HUES6 (cell line): Measurements from ENCODE around the gene DIPK2B.

Experiments used
- H3K27ac ChIP-seq: 2 replicates; pipeline ENCODE4 v1.7.0; 2013; ENCODE audit warnings: low read depth, mild to moderate bottlenecking, low read length, inconsistent platforms
- H3K27me3 ChIP-seq: 2 replicates; pipeline ENCODE4 v1.6.1; 2013; ENCODE audit warnings: low read length; ENCODE audit not compliant: control insufficient read depth, insufficient read depth
- H3K36me3 ChIP-seq: 2 replicates; pipeline ENCODE4 v1.6.1; 2013; ENCODE audit warnings: low read length; ENCODE audit not compliant: control insufficient read depth, insufficient read depth
- H3K4me1 ChIP-seq: 2 replicates; pipeline ENCODE4 v1.6.1; 2013; ENCODE audit warnings: low read length; ENCODE audit not compliant: control insufficient read depth, insufficient read depth
- H3K4me3 ChIP-seq: 2 replicates; pipeline ENCODE4 v1.5.1; 2013; ENCODE audit warnings: low read depth, low read length
- H3K9ac ChIP-seq: one replicate; pipeline ENCODE4 v1.6.1; 2013; ENCODE audit warnings: mild to moderate bottlenecking, low read length
- H3K9me3 ChIP-seq: 2 replicates; pipeline ENCODE4 v1.6.1; 2013; ENCODE audit warnings: low read depth, low read length; ENCODE audit not compliant: control insufficient read depth, insufficient read depth

The DIPK2B gene

GRCh38 chrX:45164995-45165394, 35.7 kb downstream of the DIPK2B start:
- no peaks in the 10 kb centered on the region for H3K4me1 ChIP-seq
- H3K27me3 ChIP-seq: no peaks in the 10 kb centered on the region
- H3K9ac ChIP-seq: no peak overlapping the region
- no peak overlapping the region for H3K27ac ChIP-seq
- H3K9me3 ChIP-seq: peaks cover 13% of the 10 kb centered on the region
- H3K36me3 ChIP-seq: no peaks in the 10 kb centered on the region
- H3K4me3 ChIP-seq: no peak overlapping the region

DNA sequence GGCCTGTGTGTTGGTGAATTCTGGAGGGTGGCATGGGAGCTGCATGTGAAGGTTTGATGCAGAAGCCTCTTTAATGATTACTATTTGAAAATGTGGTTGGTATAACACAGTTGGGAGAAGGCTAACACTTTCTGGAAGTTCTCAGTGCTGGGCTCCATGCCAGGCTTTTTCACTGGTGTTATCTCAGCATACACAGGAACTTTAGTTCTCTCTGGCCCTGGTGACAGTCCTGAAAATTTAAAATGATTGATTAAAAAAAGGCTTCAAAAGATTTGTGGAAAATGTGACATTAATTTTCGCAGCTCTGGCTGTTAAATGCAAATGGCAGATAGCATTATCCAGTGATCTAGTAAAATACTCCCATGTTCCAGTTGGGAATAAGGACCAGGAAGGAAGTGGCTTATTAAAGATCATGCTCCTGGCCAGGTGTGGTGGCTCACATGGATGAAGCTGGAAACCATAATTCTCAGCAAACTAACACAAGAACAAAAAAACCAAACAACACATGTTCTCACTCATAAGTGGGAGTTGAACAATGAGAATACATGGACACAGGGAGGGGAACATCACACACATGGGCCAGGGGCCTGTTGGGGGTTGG, 36.6 kb downstream of the DIPK2B start:
- no peaks in the 10 kb centered on the region for H3K4me1 ChIP-seq
- H3K9ac ChIP-seq: no peak overlapping the region
- H3K4me3 ChIP-seq: no peak overlapping the region
- no peaks in the 10 kb centered on the region for H3K27me3 ChIP-seq
- H3K9me3 ChIP-seq: peaks cover 17% of the 10 kb centered on the region
- no peaks in the 10 kb centered on the region for H3K36me3 ChIP-seq
- no peak overlapping the region for H3K27ac ChIP-seq

- Histone ChIP-seq H3K4me1 (no peaks in the 10 kb centered on the region; the same call in 1 of the 2 replicates), H3K27ac (no peak overlapping the region), H3K9ac (no peak overlapping the region), H3K27me3 (0 out of 2 replicates have a peak, but pooled peaks cover 3% of the 10 kb centered on the region), H3K36me3 (no peaks in the 10 kb centered on the region), H3K4me3 (no peak overlapping the region), H3K9me3 (peaks cover 15% of the 10 kb centered on the region)
These were observed 43.0 kb downstream of the DIPK2B start for GRCh38 chrX:45157647-45158046.

DNA sequence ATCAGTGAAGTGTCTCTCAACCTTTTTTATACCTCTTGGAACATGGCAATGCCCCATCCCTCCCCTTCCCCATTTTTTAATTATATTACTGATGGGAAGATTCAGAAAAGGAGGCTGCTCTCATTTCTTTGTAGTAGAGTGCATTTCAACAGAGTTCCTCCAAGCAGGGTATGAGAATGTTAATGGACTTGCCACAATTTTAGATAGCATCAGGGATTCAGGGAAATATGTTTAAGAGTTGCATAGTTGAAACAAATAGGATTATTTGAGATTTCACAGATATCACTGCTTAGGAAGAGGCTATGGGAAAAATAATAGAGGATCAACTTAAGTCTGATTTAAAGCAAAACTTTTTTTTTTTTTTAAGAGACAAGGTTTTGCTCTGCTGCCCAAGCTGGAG, 46.2 kb downstream of the DIPK2B start:
- Histone ChIP-seq H3K9me3 (peaks cover 7% of the 10 kb centered on the region; the same call in 1 of the 2 replicates), H3K4me3 (no peak overlapping the region), H3K27ac (no peak overlapping the region), H3K4me1 (no peaks in the 10 kb centered on the region; the same call in 1 of the 2 replicates), H3K9ac (no peak overlapping the region), H3K27me3 (0 out of 2 replicates have a peak, but pooled peaks cover 3% of the 10 kb centered on the region), H3K36me3 (no peaks in the 10 kb centered on the region)

DNA sequence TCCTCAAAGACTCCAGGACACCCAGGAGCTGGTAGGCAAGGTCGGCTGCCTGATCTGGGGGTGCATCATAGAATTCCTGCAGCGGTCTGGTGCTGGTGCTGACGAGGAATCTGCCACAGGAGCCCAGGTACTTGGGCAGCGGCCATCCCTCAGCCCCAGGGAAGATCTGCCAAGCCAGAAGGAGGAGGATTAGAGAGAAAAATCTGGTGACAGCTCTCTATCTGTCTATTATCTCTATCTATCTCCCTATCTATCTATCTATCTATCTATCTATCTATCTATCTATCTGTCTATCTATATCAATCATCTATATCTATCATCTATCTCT, 46.7 kb downstream of the DIPK2B start:
- no peaks in the 10 kb centered on the region; the same call in 1 of the 2 replicates for H3K4me1 ChIP-seq
- no peaks in the 10 kb centered on the region for H3K36me3 ChIP-seq
- H3K27ac ChIP-seq: no peak overlapping the region
- no peak overlapping the region for H3K4me3 ChIP-seq
- H3K27me3 ChIP-seq: 0 out of 2 replicates have a peak, but pooled peaks cover 3% of the 10 kb centered on the region
- H3K9ac ChIP-seq: no peak overlapping the region
- peaks cover 5% of the 10 kb centered on the region; the same call in 1 of the 2 replicates for H3K9me3 ChIP-seq
